Endothelial cell of umbilical vein (primary cell): ENCODE data around the gene AFF1.

ENCODE experiments used
- POLR2AphosphoS5 ChIP-seq: IDR thresholded peaks from 2 replicates; pipeline ENCODE4 v1.6.1; 2012; ENCODE audit warnings: low read depth, mild to moderate bottlenecking, control low read depth, low read length, moderate library complexity; ENCODE audit not compliant: insufficient read depth
- TF ChIP-seq, protein P1 (sequence below), 2 donors: IDR thresholded peaks; 1 replicate in 1 of 2; 2 replicates in 1 of 2; pipeline ENCODE4 v1.5.1; 2011; ENCODE audit warnings: low read length in 2 of 2, mild to moderate bottlenecking in 2 of 2, moderate library complexity in 2 of 2, control low read depth in 1 of 2, inconsistent platforms in 1 of 2, low read depth in 1 of 2; ENCODE audit not compliant: insufficient read depth in 1 of 2; ENCODE audit errors: extremely low read depth in 1 of 2

DNA sequence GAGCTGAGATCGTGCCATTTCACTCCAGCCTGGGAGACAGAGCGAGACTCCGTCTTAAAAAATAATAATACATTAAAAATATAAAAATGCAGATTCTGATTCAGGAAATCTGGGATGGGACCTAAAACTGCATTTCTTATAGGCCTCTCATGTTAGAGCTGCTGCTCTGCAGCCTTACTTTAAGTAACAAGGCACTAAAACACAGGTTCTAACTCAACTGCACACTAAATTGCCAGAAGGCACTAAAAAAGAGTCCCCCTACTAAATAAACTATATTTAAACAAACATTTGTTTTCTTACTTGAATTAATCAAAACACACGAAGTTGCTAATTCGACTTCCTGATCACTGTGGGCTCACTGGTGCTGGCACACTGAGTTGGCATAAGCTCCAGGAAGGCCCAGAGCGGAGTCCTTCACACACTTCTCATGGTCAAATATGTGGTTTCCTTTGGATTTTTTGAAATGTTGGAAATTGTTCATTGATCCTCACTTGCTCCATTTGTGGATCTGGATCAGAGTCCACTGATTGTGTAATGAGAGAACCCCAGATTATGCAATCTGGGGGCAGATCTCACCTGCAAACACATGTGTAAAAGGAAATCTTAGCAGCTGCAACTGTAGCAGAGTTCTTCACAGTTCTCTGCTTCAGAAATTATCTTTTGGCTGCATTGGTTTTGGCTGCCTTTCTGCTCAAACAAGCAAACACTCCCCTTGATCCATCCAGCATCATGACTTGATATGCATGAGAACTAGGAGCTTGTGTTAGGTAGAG is 59.3 kb downstream of the AFF1 start:
- no peak for TF ChIP-seq POLR2AphosphoS5
- TF ChIP-seq, protein P1, sequence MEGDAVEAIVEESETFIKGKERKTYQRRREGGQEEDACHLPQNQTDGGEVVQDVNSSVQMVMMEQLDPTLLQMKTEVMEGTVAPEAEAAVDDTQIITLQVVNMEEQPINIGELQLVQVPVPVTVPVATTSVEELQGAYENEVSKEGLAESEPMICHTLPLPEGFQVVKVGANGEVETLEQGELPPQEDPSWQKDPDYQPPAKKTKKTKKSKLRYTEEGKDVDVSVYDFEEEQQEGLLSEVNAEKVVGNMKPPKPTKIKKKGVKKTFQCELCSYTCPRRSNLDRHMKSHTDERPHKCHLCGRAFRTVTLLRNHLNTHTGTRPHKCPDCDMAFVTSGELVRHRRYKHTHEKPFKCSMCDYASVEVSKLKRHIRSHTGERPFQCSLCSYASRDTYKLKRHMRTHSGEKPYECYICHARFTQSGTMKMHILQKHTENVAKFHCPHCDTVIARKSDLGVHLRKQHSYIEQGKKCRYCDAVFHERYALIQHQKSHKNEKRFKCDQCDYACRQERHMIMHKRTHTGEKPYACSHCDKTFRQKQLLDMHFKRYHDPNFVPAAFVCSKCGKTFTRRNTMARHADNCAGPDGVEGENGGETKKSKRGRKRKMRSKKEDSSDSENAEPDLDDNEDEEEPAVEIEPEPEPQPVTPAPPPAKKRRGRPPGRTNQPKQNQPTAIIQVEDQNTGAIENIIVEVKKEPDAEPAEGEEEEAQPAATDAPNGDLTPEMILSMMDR (IDR thresholded peaks at IDR 0.05; ENCODE audit: extremely low read depth in 1 of 2, insufficient read depth in 1 of 2, low read depth in 1 of 2, low read length in 2 of 2): no peak
